ENCODE results near the gene PTPN5. TPM values are rescaled to one million over a fixed set of nuclear protein-coding genes. Genes with fewer than 3 reads are reported as not detected.

The PTPN5 gene
- total RNA-seq, 1 experiment from 2014 or later: not detected

- H3K9me3 ChIP-seq (ENCODE audit: control insufficient read depth, insufficient read depth, low read depth, low read length): no peaks in the 10 kb centered on the region
- in situ Hi-C loops (cut with HindIII; ENCODE audit: low pct_unique_long_range_greater_than_20kb, low sequenced_read_pairs) (no loop called here), intact Hi-C loops (cut with micrococcal nuclease; ENCODE audit: unreplicated experiment) (no loop called here)
- H3K4me1 ChIP-seq (ENCODE audit: control insufficient read depth, insufficient read depth, low read length): peaks cover 3% of the 10 kb centered on the region; the same call in 1 of the 2 replicates
- DNase-seq (ENCODE audit: low read depth, low spot score) (no peak), ATAC-seq (no peak)
- TF ChIP-seq SIN3A (IDR thresholded peaks at IDR 0.05; ENCODE audit: borderline replicate concordance, insufficient read depth, low read depth, low read length) (no peak), CTCF (IDR thresholded peaks at IDR 0.05) (no peak), REST (IDR thresholded peaks at IDR 0.05; ENCODE audit: insufficient read depth in 1 of 2, low read depth in 2 of 2, low read length in 1 of 2) (no peak), TCF7L2 (IDR thresholded peaks at IDR 0.05; ENCODE audit: low read depth, low read length) (no peak), POLR2AphosphoS5 (IDR thresholded peaks at IDR 0.05; ENCODE audit: low read depth, low read length) (no peak)
- no peaks in the 10 kb centered on the region for H3K36me3 ChIP-seq (ENCODE audit: control insufficient read depth, insufficient read depth, low read length)
- H3K27me3 ChIP-seq (ENCODE audit: control insufficient read depth, insufficient read depth, low read length): no peaks in the 10 kb centered on the region
- POLR2A ChIA-PET: no interaction called here
- no peak overlapping the region for H3K27ac ChIP-seq (ENCODE audit: low read length)
- no TSS peak for BruUV-seq (replicated peaks)
- no peak overlapping the region for H3K4me3 ChIP-seq (ENCODE audit: low read depth in 2 of 2, low read length in 2 of 2)
- CTCF ChIA-PET: interaction anchor here (0.7 kb wide), 1 partner anchor 917 kb away, joined by 4 read pairs; no protein-coding TSS in a partner anchor
Observed at GRCh38 chr11:18750944-18751343, 40.7 kb downstream of the PTPN5 start.

- Histone ChIP-seq H3K27me3 (ENCODE audit: control insufficient read depth, insufficient read depth, low read length) (no peaks in the 10 kb centered on the region), H3K4me3 (ENCODE audit: low read depth in 2 of 2, low read length in 2 of 2) (no peak overlapping the region), H3K36me3 (ENCODE audit: control insufficient read depth, insufficient read depth, low read length) (no peaks in the 10 kb centered on the region), H3K4me1 (ENCODE audit: control insufficient read depth, insufficient read depth, low read length) (peaks cover 3% of the 10 kb centered on the region; the same call in 1 of the 2 replicates), H3K9me3 (ENCODE audit: control insufficient read depth, insufficient read depth, low read depth, low read length) (no peaks in the 10 kb centered on the region), H3K27ac (ENCODE audit: low read length) (no peak overlapping the region)
- TF ChIP-seq TCF7L2 (IDR thresholded peaks at IDR 0.05; ENCODE audit: low read depth, low read length) (no peak), REST (IDR thresholded peaks at IDR 0.05; ENCODE audit: insufficient read depth in 1 of 2, low read depth in 2 of 2, low read length in 1 of 2) (no peak), SIN3A (IDR thresholded peaks at IDR 0.05; ENCODE audit: borderline replicate concordance, insufficient read depth, low read depth, low read length) (no peak), CTCF (IDR thresholded peaks at IDR 0.05) (no peak), POLR2AphosphoS5 (IDR thresholded peaks at IDR 0.05; ENCODE audit: low read depth, low read length) (no peak)
- BruUV-seq (replicated peaks): no TSS peak
- in situ Hi-C loops (cut with HindIII; ENCODE audit: low pct_unique_long_range_greater_than_20kb, low sequenced_read_pairs): no loop called here
- intact Hi-C loops (cut with micrococcal nuclease; ENCODE audit: unreplicated experiment): no loop called here
- ChIA-PET POLR2A (no interaction called here), CTCF (interaction anchor here (0.5 to 0.9 kb wide), 2 partner anchors 28 to 379 kb away, joined by 3 to 11 read pairs; no protein-coding TSS in a partner anchor)
- DNase-seq (ENCODE audit: low read depth, low spot score) (no peak), ATAC-seq (peak; percentile 73)
Observed at GRCh38 chr11:18749681-18750319, 41.8 kb downstream of the PTPN5 start.
